Esophagus squamous epithelium (tissue), 5 donors: Measurements from ENCODE around the gene FRRS1L. TPM values are rescaled to one million over a fixed set of nuclear protein-coding genes. Genes with fewer than 3 reads are reported as not detected.
"Not testable (repeated sequence)": the region's sequence is repeated elsewhere in the genome, so short reads cannot be mapped to it uniquely, and the experiment has no call there.

Source experiments
- DNase-seq: peaks from one replicate; lab custom pipeline; 2025; lab: John Stamatoyannopoulos, UW
- H3K27ac ChIP-seq, 4 donors: fragments of 200-600 bp; sonication (generic); one replicate each; pipeline ENCODE4 v1.5.1; 2016 to 2019; ENCODE audit warnings: mild to moderate bottlenecking in 1 of 4
- H3K27me3 ChIP-seq, 4 donors: fragments of 200-600 bp; sonication (generic); 1 replicate in 3 of 4; 2 replicates in 1 of 4; pipeline versions ENCODE4 v1.5.1 to v1.6.0; 2017 to 2021; ENCODE audit warnings: antibody characterized with exemption in 1 of 4
- H3K36me3 ChIP-seq, 3 donors: fragments of 200-600 bp; sonication (generic); one replicate each; pipeline ENCODE4 v1.5.1; 2016 to 2019
- H3K4me1 ChIP-seq, 3 donors: fragments of 200-600 bp; sonication (generic); one replicate each; pipeline ENCODE4 v1.5.1; 2017 to 2019
- H3K4me3 ChIP-seq, 4 donors: fragments of 200-600 bp; sonication (generic); 1 replicate in 3 of 4; 2 replicates in 1 of 4; pipeline ENCODE4 v1.5.1; 2016 to 2019; ENCODE audit warnings: mild to moderate bottlenecking in 2 of 4, moderate library complexity in 1 of 4
- H3K9me3 ChIP-seq, 3 donors: fragments of 200-600 bp; sonication (generic); one replicate each; pipeline ENCODE4 v1.5.1; 2016 to 2019
- POLR2A ChIP-seq, 4 donors: fragments of 450-650 bp; IDR thresholded peaks; one replicate each; pipeline ENCODE4 v1.6.1; 2017; ENCODE audit warnings: antibody characterized with exemption in 4 of 4, mild to moderate bottlenecking in 4 of 4, moderate library complexity in 3 of 4
- WGBS, 2 donors: methylation state at CpG; one replicate each; pipeline ENCODE4 v1.1.5; 2018; 5-methylcytosine and 5-hydroxymethylcytosine counted together
- intact Hi-C: fragments of 100-400 bp; cut with DNase I; formaldehyde crosslinking; loops from one replicate; pipeline ENCODE4 v1.15.0; 2022
- total RNA-seq, 4 donors: library from RNA; depleted of rRNA; stranded (reverse); fragments of >200 nt; gene quantifications; one replicate each; pipeline ENCODE4 v1.1.0, GENCODE V29; 2016
- TF ChIP-seq, protein P1 (sequence below), 6 experiments: fragments of 450-650 bp in 4 of 6; fragments of 200-600 bp in 2 of 6; sonication (generic) in 2 of 6; IDR thresholded peaks; one replicate each; pipeline ENCODE4 v1.5.1; 2016 to 2019; ENCODE audit warnings: antibody characterized with exemption in 6 of 6, mild to moderate bottlenecking in 4 of 6, moderate library complexity in 4 of 6
- donor health status: DM: yes; HTN: yes; CAD: no.

The FRRS1L gene
- total RNA-seq, 4 donors from 2014 or later: 0.04 to 1.5 (median 0.12) TPM; not detected in 1

DNA sequence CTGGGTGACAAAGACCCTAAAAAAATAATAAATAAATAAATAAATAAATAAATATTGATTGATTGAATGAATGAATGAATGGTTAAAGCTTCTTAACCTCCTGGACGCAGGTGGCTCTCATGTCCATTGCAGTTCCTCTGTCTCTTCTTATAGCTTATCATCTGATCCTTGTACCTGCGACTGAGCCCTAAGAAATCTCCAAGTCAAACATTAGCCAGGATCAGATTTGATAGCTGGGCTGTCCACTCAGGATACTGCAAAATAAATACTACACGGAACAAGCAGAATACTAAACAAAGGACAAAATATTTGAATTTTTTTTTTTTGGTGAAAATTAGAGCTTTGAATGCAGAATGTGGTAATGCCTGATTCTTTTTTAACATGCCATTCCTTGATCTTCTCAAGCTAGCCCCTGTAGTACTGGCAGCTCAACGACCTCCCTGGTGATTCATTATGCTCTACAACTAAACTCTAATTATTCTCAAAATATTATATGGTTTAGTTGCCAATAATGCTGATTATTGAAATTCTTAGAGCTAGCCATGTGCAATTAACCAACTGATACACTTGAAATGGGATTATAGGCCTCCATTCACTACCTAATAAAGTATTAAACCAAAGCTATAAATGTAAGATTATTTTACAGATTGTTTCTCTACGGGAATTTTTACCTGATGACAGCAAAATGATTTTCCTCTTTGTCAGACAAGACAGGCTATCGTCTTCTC, 37.4 kb downstream of the FRRS1L start:
- no peak overlapping the region for H3K4me3 ChIP-seq
- H3K36me3 ChIP-seq: no peaks in the 10 kb centered on the region
- no peaks in the 10 kb centered on the region for H3K27me3 ChIP-seq
- TF ChIP-seq POLR2A (IDR thresholded peaks at IDR 0.05): no peak
- TF ChIP-seq, protein P1, sequence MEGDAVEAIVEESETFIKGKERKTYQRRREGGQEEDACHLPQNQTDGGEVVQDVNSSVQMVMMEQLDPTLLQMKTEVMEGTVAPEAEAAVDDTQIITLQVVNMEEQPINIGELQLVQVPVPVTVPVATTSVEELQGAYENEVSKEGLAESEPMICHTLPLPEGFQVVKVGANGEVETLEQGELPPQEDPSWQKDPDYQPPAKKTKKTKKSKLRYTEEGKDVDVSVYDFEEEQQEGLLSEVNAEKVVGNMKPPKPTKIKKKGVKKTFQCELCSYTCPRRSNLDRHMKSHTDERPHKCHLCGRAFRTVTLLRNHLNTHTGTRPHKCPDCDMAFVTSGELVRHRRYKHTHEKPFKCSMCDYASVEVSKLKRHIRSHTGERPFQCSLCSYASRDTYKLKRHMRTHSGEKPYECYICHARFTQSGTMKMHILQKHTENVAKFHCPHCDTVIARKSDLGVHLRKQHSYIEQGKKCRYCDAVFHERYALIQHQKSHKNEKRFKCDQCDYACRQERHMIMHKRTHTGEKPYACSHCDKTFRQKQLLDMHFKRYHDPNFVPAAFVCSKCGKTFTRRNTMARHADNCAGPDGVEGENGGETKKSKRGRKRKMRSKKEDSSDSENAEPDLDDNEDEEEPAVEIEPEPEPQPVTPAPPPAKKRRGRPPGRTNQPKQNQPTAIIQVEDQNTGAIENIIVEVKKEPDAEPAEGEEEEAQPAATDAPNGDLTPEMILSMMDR (IDR thresholded peaks at IDR 0.05): no peak
- no peak for DNase-seq
- intact Hi-C loops: no loop called here
- H3K9me3 ChIP-seq: no peaks in the 10 kb centered on the region
- no peak overlapping the region for H3K27ac ChIP-seq
- H3K4me1 ChIP-seq: no peaks in the 10 kb centered on the region
- 68 to 80% methylated on average over 6 of the region's 6 CpGs for WGBS, 2 donors

DNA sequence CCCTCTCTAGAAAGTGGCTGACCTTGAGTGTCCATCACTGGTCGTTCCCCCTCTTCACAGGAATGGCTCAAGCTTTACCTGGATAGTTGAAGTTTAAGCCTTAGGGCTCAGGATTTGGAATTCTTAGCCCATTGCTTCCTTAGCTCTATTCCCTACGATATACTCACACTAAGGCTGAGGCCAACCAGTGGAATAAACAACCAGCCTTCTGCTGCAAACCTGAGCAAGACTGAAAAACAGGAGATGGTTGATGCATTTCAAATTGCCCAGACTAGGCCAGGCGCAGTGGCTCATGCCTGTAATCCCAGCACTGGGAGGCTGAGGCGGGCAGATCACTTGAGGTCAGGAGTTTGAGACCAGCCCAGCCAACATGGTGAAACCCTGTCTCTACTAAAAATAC, 40.4 kb downstream of the FRRS1L start:
- 54 to 85% methylated on average over 2 to 3 of the region's 4 CpGs for WGBS, 2 donors
- DNase-seq, H3K27ac ChIP-seq, H3K4me1 ChIP-seq, H3K9me3 ChIP-seq, H3K4me3 ChIP-seq, H3K36me3 ChIP-seq, intact Hi-C loops, H3K27me3 ChIP-seq: not testable (repeated sequence)

DNA sequence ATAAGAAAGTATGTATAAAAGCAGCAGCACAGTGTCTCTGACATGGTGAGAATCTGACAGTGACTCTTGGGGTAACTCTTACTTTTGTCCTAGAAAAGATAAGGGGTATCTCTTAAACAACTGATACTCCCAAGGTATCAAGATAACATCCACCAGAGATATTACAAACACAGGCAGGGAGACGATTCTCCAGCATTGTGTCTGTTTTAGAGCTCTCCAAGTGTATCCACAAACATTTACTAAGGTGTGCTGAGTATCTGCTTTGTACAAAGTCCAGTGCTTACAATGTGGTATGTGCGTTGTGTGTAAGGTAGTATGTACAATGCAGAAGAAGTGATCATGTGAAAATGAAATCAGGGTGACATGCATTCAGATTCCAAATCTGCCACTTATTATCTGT, 42.9 kb downstream of the FRRS1L start:
- H3K9me3 ChIP-seq: no peaks in the 10 kb centered on the region
- H3K27ac ChIP-seq: no peak overlapping the region
- WGBS, 2 donors: 58 to 70% methylated on average over 2 of the region's 2 CpGs
- peaks cover 4 to 16% (median 4%) of the 10 kb centered on the region in 3 donors for H3K4me1 ChIP-seq
- no peaks in the 10 kb centered on the region for H3K36me3 ChIP-seq
- intact Hi-C loops: no loop called here
- DNase-seq: no peak
- H3K27me3 ChIP-seq: no peaks in the 10 kb centered on the region
- no peak for TF ChIP-seq POLR2A (IDR thresholded peaks at IDR 0.05)
- TF ChIP-seq, protein P1 (IDR thresholded peaks at IDR 0.05): no peak
- H3K4me3 ChIP-seq: no peak overlapping the region

DNA sequence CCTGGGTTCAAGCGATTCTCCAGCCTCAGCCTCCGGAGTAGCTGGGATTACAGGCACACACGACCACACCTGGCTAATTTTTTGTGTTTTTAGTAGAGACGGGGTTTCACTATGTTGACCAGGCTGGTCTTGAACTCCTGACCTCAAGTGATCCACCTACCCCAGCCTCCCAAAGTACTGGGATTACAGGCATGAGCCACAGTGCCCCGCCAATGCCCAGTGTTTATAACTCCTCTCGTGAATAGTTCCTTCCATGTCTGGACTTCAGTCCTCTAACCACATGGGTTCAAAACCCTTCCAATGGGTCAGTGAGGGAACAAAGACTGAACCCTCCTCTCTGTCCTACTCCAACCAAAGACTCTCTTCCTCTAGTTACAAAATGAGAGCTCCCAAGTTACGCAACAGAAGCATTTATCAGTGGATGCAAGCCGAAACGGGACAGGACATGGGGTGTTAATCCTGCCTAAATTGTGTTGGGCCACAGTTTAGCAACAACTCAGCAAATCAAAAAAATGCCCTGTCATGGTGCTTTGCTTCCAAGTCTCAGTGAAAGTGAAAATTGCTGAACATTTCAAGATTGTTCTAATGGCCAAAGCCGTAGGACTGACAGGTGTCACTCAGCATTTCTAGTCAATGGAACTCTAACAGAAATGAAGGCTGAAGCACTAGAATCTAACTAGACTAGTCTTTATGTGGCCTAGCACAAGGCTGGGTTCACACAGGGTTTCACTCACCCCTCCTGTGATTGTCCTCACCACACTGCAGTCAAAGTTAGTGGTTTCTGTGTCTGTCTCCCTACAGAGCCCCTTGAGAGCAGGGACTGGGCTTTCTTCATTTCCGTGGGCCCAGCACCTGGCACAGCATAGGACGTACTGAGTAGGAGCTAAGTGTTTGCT, 44.1 kb downstream of the FRRS1L start:
- DNase-seq: no peak
- H3K27ac ChIP-seq: peak overlapping the region in 1 of 4 donors; percentile 16

DNA sequence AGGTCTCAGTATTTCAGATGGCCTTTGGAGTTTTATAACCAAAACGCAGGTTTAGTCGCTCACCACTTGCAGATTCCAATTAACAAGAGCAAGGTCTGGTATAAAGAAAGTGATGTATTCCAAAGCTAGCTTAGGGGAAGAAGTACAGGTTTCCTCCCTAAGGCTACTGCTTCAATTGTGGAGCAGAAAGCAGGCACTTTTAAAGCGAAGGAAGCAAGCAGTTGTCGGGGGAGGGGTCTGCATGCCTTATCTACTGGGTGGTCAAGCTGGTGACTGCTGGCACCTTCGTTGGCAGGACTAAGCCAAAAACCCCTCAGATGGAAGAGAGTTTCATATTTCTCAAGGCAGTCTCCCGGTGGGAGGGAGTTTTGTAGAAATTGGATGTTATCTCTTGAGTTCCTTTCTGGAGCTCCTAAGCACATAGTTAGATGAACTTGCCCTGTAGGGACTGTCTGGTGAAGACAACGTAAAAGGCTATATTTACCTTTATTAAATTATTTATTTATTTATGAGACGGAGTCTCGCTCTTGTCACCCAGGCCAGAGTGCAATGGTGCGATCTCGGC, 45.7 kb downstream of the FRRS1L start:
- H3K9me3 ChIP-seq: no peaks in the 10 kb centered on the region
- TF ChIP-seq, protein P1 (IDR thresholded peaks at IDR 0.05): no peak
- TF ChIP-seq POLR2A (IDR thresholded peaks at IDR 0.05): no peak
- 77 to 80% methylated on average over 11 of the region's 11 CpGs for WGBS, 2 donors
- H3K36me3 ChIP-seq: no peaks in the 10 kb centered on the region
- no peak for DNase-seq
- intact Hi-C loops: no loop called here
- H3K4me3 ChIP-seq: no peak overlapping the region
- peaks cover 22 to 41% (median 24%) of the 10 kb centered on the region in 3 donors for H3K4me1 ChIP-seq
- H3K27ac ChIP-seq: no peak overlapping the region
- H3K27me3 ChIP-seq: no peaks in the 10 kb centered on the region

More for the DNA sequence above, 44.1 kb downstream of the FRRS1L start:
- no peaks in the 10 kb centered on the region for H3K9me3 ChIP-seq
- no peaks in the 10 kb centered on the region for H3K27me3 ChIP-seq
- TF ChIP-seq POLR2A (IDR thresholded peaks at IDR 0.05): no peak
- TF ChIP-seq, protein P1 (IDR thresholded peaks at IDR 0.05): no peak
- H3K36me3 ChIP-seq: no peaks in the 10 kb centered on the region
- intact Hi-C loops: no loop called here
- WGBS, 2 donors: 59 to 66% methylated on average over 4 to 11 of the region's 12 CpGs
- H3K4me1 ChIP-seq: peaks cover 6 to 25% (median 12%) of the 10 kb centered on the region in 3 donors
- H3K4me3 ChIP-seq: no peak overlapping the region
